HepG2 (cell line): ENCODE results near the gene CKMT1B. TPM values are rescaled to one million over a fixed set of nuclear protein-coding genes. Genes with fewer than 3 reads are reported as not detected.
"Not testable (repeated sequence)": the region's sequence is repeated elsewhere in the genome, so short reads cannot be mapped to it uniquely, and the experiment has no call there.

Experiments
- ATAC-seq: fragments of 200-7000 bp; cut with Tn5 transposase; 3 replicates; pipeline ENCODE4 v1.9.1; 2020; ENCODE audit warnings: mild to moderate bottlenecking, moderate library complexity
- BruUV-seq: library from RNA; stranded (reverse); fragments of 400-500 nt; replicated peaks from 2 replicates; lab custom pipeline; 2021; lab: Mats Ljungman, UMichigan
- CTCF ChIA-PET: fragments of 300-600 bp; formaldehyde crosslinking; extraction: SDS; loops from one replicate; lab custom pipeline; 2021; ENCODE audit warnings: low total read pairs, inconsistent platforms, low intra/inter-chr PET ratio; lab: Yijun Ruan, JAX
- POLR2A ChIA-PET: fragments of 350-600 bp; sonication (Branson Sonifier 250); formaldehyde crosslinking; loops from one replicate; lab custom pipeline; 2020; ENCODE audit warnings: antibody characterized with exemption, inconsistent platforms; lab: Yijun Ruan, JAX
- DNase-seq: peaks from one replicate; pipeline ENCODE4 v3.0.0-alpha.2; 2015; ENCODE audit warnings: low spot score
- FAIRE-seq: peaks from 3 replicates; lab custom pipeline; 2011; peaks lifted over from hg19 to GRCh38; lab: Jason Lieb, UNC
- H2AFZ ChIP-seq: one replicate; pipeline ENCODE4 v1.6.1; 2011; ENCODE audit warnings: low read length, inconsistent platforms
- H3K27ac ChIP-seq: fragments of 300-600 bp; 3 replicates; pipeline ENCODE4 v1.8.0; 2011; ENCODE audit warnings: mixed run types, mild to moderate bottlenecking, mixed read lengths, low read length, inconsistent platforms; ENCODE audit not compliant: insufficient read depth; ENCODE audit errors: extremely low read length
- H3K27me3 ChIP-seq, 2 experiments: fragments of 200-600 bp in 1 of 2; 2 replicates in 1 of 2; 3 replicates in 1 of 2; pipeline versions ENCODE4 v1.6.0 to v1.8.0; 2011; ENCODE audit warnings: low read length in 2 of 2, mild to moderate bottlenecking in 2 of 2, moderate library complexity in 2 of 2, inconsistent platforms in 1 of 2; ENCODE audit not compliant: insufficient read depth in 2 of 2, control insufficient read depth in 1 of 2
- H3K36me3 ChIP-seq, 2 experiments: fragments of 200-600 bp in 1 of 2; replicated peaks in 1 of 2; 2 replicates in 1 of 2; 3 replicates in 1 of 2; pipeline versions ENCODE4 v1.5.1 to v1.8.0; 2011; ENCODE audit warnings: low read length in 2 of 2, inconsistent platforms in 1 of 2; ENCODE audit not compliant: insufficient read depth in 2 of 2, control insufficient read depth in 1 of 2
- H3K4me1 ChIP-seq: 2 replicates; pipeline ENCODE4 v1.5.1; 2012; ENCODE audit warnings: low read length, inconsistent platforms; ENCODE audit not compliant: insufficient read depth
- H3K4me2 ChIP-seq: 2 replicates; pipeline ENCODE4 v1.6.0; 2011; ENCODE audit warnings: low read depth, low read length, inconsistent platforms
- H3K4me3 ChIP-seq, 3 experiments: fragments of 200-600 bp in 1 of 3; sonication (generic), shearing (Covaris generic) in 1 of 3; replicated peaks in 1 of 3; 2 replicates each; pipeline ENCODE4 v1.5.1; 2011 to 2016; ENCODE audit warnings: low read length in 3 of 3, inconsistent platforms in 2 of 3, low read depth in 2 of 3, mild to moderate bottlenecking in 2 of 3, control low read depth in 1 of 3, mixed read lengths in 1 of 3; ENCODE audit not compliant: insufficient read depth in 1 of 3
- H3K79me2 ChIP-seq: one replicate; pipeline ENCODE4 v1.6.1; 2011; ENCODE audit warnings: low read length, inconsistent platforms; ENCODE audit not compliant: insufficient read depth
- H3K9ac ChIP-seq: 2 replicates; pipeline ENCODE4 v1.6.0; 2011; ENCODE audit warnings: mild to moderate bottlenecking, low read depth, low read length, inconsistent platforms; ENCODE audit not compliant: insufficient read depth
- H3K9me3 ChIP-seq: 2 replicates; pipeline ENCODE4 v1.5.1; 2012; ENCODE audit warnings: mild to moderate bottlenecking, low read length
- H4K20me1 ChIP-seq: 2 replicates; pipeline ENCODE4 v1.6.0; 2011; ENCODE audit warnings: inconsistent platforms, mild to moderate bottlenecking, low read length, moderate library complexity; ENCODE audit not compliant: insufficient read depth
- E2F5 ChIP-seq: sonication (generic); formaldehyde crosslinking; conservative IDR thresholded peaks from 2 replicates; pipeline ENCODE4 v1.4.0; 2020; ENCODE audit warnings: missing genetic modification reagents
- EEA1 ChIP-seq: sonication (generic); formaldehyde crosslinking; IDR thresholded peaks from 2 replicates; pipeline ENCODE4 v1.5.1; 2020; ENCODE audit warnings: mild to moderate bottlenecking, missing genetic modification reagents, borderline replicate concordance
- RNF2 ChIP-seq: fragments of 450-650 bp; conservative IDR thresholded peaks from 2 replicates; pipeline ENCODE4 v1.6.1; 2016; ENCODE audit warnings: low read depth
- ZBTB20 ChIP-seq: sonication (generic); formaldehyde crosslinking; IDR thresholded peaks from 2 replicates; pipeline ENCODE4 v1.8.1; 2023; ENCODE audit warnings: missing genetic modification reagents, low read depth, mild to moderate bottlenecking, borderline replicate concordance
- ZBTB21 ChIP-seq: sonication (generic); formaldehyde crosslinking; IDR thresholded peaks from 2 replicates; pipeline ENCODE4 v1.4.0; 2020; ENCODE audit warnings: missing genetic modification reagents
- ZNF121 ChIP-seq: sonication (generic); formaldehyde crosslinking; IDR thresholded peaks from 2 replicates; pipeline ENCODE4 v1.5.0; 2020; ENCODE audit warnings: mild to moderate bottlenecking, missing genetic modification reagents
- ZNF431 ChIP-seq: sonication (generic); formaldehyde crosslinking; IDR thresholded peaks from 2 replicates; pipeline ENCODE4 v1.9.0; 2022; ENCODE audit warnings: missing genetic modification reagents, low read depth, mild to moderate bottlenecking, borderline replicate concordance
- ZNF446 ChIP-seq: sonication (generic); formaldehyde crosslinking; IDR thresholded peaks from 2 replicates; pipeline ENCODE4 v1.5.0; 2020; ENCODE audit warnings: mild to moderate bottlenecking, missing genetic modification reagents
- ZNF564 ChIP-seq: sonication (generic); formaldehyde crosslinking; IDR thresholded peaks from 2 replicates; pipeline ENCODE4 v1.8.1; 2023; ENCODE audit warnings: mild to moderate bottlenecking, missing genetic modification reagents
- ZNF605 ChIP-seq: sonication (generic); formaldehyde crosslinking; IDR thresholded peaks from 2 replicates; pipeline ENCODE4 v1.8.0; 2022; ENCODE audit warnings: mild to moderate bottlenecking, missing genetic modification reagents
- WGBS: methylation state at CpG from one replicate; pipeline ENCODE4 v1.1.6; 2017; ENCODE audit warnings: low lambda C conversion rate; 5-methylcytosine and 5-hydroxymethylcytosine counted together
- in situ Hi-C: cut with HindIII; loops from 2 replicates; pipeline ENCODE4 v1.10.0; 2017; ENCODE audit warnings: low pct_unique_long_range_greater_than_20kb; ENCODE audit not compliant: extremely low pct_ligation_motif_present
- intact Hi-C: fragments of 100-400 bp; cut with micrococcal nuclease; formaldehyde crosslinking; loops from one replicate; pipeline ENCODE4 v1.10.0; 2022; ENCODE audit not compliant: unreplicated experiment
- polyA plus RNA-seq, 8 experiments: library from polyadenylated mRNA; depleted of rRNA in 3 of 8; stranded (reverse) in 7 of 8; unstranded in 1 of 8; fragments of >200 nt; fragmentation: Illumina TruSeq in 4 of 8; extraction: Trizol in 4 of 8; gene quantifications; 2 replicates each; pipeline versions ENCODE4 v1.2.1 to v1.2.3, GENCODE V29; 2011 to 2016; ENCODE audit warnings: low read depth in 4 of 8, missing spikeins in 1 of 8, mixed read lengths in 1 of 8; ENCODE audit not compliant: insufficient read depth in 1 of 8
- total RNA-seq, 5 experiments: library from RNA; depleted of rRNA; stranded (reverse); fragments of >200 nt; fragmentation: Illumina TruSeq; extraction: Trizol; gene quantifications; 2 replicates each; pipeline ENCODE4 v1.2.3, GENCODE V29; 2016; ENCODE audit warnings: low read depth in 1 of 5

The CKMT1B gene
- total and polyA plus RNA-seq, 2 of the 13 experiments (the other 11 are each of a cell fraction or from before 2014, with no cell fraction given), result 0.17 to 0.58 TPM

- FAIRE-seq (no peak), ATAC-seq (no peak), DNase-seq (no peak)
- H3K9ac ChIP-seq, result no peak overlapping the region
- H3K27me3 ChIP-seq, result no peaks in the 10 kb centered on the region
- H4K20me1 ChIP-seq, result no peaks in the 10 kb centered on the region
- intact Hi-C loops (no loop called here), in situ Hi-C loops (no loop called here)
- H3K4me3 ChIP-seq, result no peak overlapping the region
- H3K36me3 ChIP-seq, result no peaks in the 10 kb centered on the region
- ChIA-PET CTCF (no interaction called here), POLR2A (no interaction called here)
- 0% methylated on average over 5 of the region's 5 CpGs for WGBS
- no peaks in the 10 kb centered on the region for H3K4me1 ChIP-seq
- no peaks in the 10 kb centered on the region for H3K9me3 ChIP-seq
- H3K79me2 ChIP-seq, result no peaks in the 10 kb centered on the region
- BruUV-seq, result no TSS peak
- TF ChIP-seq EEA1 (CRISPR knock-in tag) (no peak), E2F5 (no peak), ZBTB20 (CRISPR knock-in tag) (no peak), ZNF605 (no peak), ZBTB21 (CRISPR knock-in tag) (no peak), ZNF564 (CRISPR knock-in tag) (no peak), RNF2 (no peak), ZNF446 (no peak), ZNF121 (CRISPR knock-in tag) (no peak), ZNF431 (CRISPR knock-in tag) (no peak)
- H2AFZ ChIP-seq, result no peak overlapping the region
- H3K27ac ChIP-seq, result no peak overlapping the region
- no peak overlapping the region for H3K4me2 ChIP-seq
These were observed 31.3 kb downstream of the CKMT1B start for GRCh38 chr15:43625106-43625505.

GRCh38 chr15:43626937-43627336 is 33.1 kb downstream of the CKMT1B start:
- H3K4me3 ChIP-seq, H3K27ac ChIP-seq, CTCF ChIA-PET, H3K79me2 ChIP-seq, DNase-seq, H3K9ac ChIP-seq, H3K4me2 ChIP-seq, in situ Hi-C loops, H3K9me3 ChIP-seq, H4K20me1 ChIP-seq, FAIRE-seq, H3K27me3 ChIP-seq, intact Hi-C loops, BruUV-seq, H3K4me1 ChIP-seq, ATAC-seq, H2AFZ ChIP-seq, H3K36me3 ChIP-seq, POLR2A ChIA-PET: not testable (repeated sequence)

GRCh38 chr15:43638464-43639204 is 44.8 kb downstream of the CKMT1B start:
- ATAC-seq, H3K4me3 ChIP-seq, BruUV-seq, H3K9me3 ChIP-seq, H3K27me3 ChIP-seq, H2AFZ ChIP-seq, H3K79me2 ChIP-seq, H3K27ac ChIP-seq, H4K20me1 ChIP-seq, in situ Hi-C loops, CTCF ChIA-PET, H3K4me1 ChIP-seq, H3K36me3 ChIP-seq, FAIRE-seq, intact Hi-C loops, DNase-seq, H3K9ac ChIP-seq, H3K4me2 ChIP-seq: not testable (repeated sequence)
- POLR2A ChIA-PET, result interaction anchor here (0.7 kb wide), 1 partner anchor 1535 kb away, joined by 3 read pairs; no protein-coding TSS in a partner anchor
- WGBS, result 80% methylated on average over 8 of the region's 8 CpGs
